Kidney epithelial cell (primary cell): ENCODE results near the gene CASQ2. TPM values are rescaled to one million over a fixed set of nuclear protein-coding genes. Genes with fewer than 3 reads are reported as not detected.
A peak's percentile ranks its signal among the peaks of the same experiment; 100 is the strongest.

Experiments
- DNase-seq: peaks from one replicate; pipeline ENCODE4 v3.0.0-alpha.2; 2010; ENCODE audit warnings: low read depth
- H3K27me3 ChIP-seq: 2 replicates; pipeline ENCODE4 v1.6.0; 2011; ENCODE audit warnings: low read length; ENCODE audit not compliant: control insufficient read depth, insufficient read depth
- H3K36me3 ChIP-seq: 2 replicates; pipeline ENCODE4 v1.5.1; 2011; ENCODE audit warnings: low read length; ENCODE audit not compliant: control insufficient read depth, insufficient read depth
- H3K4me3 ChIP-seq: 2 replicates; pipeline ENCODE4 v1.5.1; 2011; ENCODE audit warnings: low read depth, mild to moderate bottlenecking, control low read depth, low read length
- total RNA-seq: library from RNA; depleted of rRNA; stranded (reverse); fragments of >200 nt; gene quantifications from 2 replicates; pipeline ENCODE4 v1.2.3, GENCODE V29; 2015
- TF ChIP-seq, protein P1 (sequence below): IDR thresholded peaks from 2 replicates; pipeline ENCODE4 v1.5.1; 2011; ENCODE audit warnings: mild to moderate bottlenecking, moderate library complexity, low read length, control low read depth, inconsistent platforms; ENCODE audit not compliant: insufficient read depth, poor library complexity, severe bottlenecking

CASQ2 gene
- total RNA-seq, 1 donor from 2014 or later: not detected

DNA sequence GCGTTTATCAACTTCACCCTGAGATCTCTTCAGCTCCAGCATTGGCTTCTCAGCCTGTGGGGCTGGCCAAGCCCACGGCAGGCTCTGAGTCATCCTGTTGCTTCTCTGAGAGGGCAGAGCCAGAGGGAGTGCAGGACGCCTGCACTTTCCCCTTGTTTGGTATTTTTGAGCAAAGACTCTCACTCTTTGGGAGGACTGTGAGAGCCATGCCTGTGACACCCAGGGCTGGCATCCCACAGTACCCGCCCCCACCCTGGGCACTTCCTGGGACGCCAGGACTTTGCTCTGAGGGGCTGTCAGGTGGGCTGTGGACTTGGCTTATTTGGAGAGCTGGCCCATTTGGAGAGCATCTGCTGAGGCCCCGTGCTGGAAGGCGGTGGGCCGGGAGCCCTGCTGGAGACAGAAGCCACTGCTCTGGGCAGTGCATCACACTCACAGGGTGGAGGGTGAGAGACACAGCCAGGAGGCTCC lies 89.3 kb downstream of the CASQ2 start:
- no peak overlapping the region for H3K4me3 ChIP-seq
- TF ChIP-seq, protein P1, sequence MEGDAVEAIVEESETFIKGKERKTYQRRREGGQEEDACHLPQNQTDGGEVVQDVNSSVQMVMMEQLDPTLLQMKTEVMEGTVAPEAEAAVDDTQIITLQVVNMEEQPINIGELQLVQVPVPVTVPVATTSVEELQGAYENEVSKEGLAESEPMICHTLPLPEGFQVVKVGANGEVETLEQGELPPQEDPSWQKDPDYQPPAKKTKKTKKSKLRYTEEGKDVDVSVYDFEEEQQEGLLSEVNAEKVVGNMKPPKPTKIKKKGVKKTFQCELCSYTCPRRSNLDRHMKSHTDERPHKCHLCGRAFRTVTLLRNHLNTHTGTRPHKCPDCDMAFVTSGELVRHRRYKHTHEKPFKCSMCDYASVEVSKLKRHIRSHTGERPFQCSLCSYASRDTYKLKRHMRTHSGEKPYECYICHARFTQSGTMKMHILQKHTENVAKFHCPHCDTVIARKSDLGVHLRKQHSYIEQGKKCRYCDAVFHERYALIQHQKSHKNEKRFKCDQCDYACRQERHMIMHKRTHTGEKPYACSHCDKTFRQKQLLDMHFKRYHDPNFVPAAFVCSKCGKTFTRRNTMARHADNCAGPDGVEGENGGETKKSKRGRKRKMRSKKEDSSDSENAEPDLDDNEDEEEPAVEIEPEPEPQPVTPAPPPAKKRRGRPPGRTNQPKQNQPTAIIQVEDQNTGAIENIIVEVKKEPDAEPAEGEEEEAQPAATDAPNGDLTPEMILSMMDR: no peak
- DNase-seq: no peak

DNA sequence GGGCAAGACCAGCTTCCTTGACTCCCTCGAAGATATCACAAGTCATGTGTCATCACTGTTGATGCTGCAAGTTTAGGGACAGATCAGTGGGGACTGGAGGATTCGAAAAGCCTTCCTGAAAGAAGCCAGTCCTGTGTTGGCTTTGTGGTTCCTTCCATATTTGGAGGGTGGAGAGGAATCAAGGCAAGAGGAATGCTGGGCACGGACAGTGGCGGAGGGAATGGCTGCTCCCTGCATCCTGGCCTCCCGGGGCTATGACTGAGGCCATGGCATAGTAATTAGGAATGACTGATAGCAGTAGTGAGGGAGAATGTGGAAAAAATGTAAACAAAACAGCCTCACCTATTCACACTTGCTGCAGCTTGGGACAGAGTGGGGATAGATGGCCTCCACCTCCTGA lies 90.4 kb downstream of the CASQ2 start:
- no peak for DNase-seq
- TF ChIP-seq, protein P1: no peak
- no peak overlapping the region for H3K4me3 ChIP-seq
- no peaks in the 10 kb centered on the region for H3K36me3 ChIP-seq
- no peaks in the 10 kb centered on the region for H3K27me3 ChIP-seq

More for the DNA sequence above, 89.3 kb downstream of the CASQ2 start:
- H3K36me3 ChIP-seq: no peaks in the 10 kb centered on the region
- H3K27me3 ChIP-seq: no peaks in the 10 kb centered on the region

DNA sequence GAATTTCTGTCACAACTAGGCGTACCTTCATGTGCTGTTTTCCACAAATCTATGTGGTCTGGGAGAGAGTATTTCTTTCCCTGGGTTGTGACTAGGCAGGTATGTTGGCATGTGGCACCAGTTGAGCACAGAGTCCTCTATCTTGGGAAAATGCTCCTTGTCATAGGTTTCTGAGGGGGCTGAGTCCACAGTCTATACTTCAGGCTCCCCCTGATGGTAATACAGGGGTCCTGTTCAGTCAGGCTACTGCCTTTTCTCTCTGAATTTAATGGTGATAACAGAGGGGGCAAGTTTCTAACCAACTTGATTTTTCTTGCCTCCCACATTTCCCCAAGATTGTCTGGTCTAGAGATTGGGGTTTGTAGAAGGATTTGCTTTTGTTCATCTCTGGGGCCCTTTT lies 90.9 kb downstream of the CASQ2 start:
- Histone ChIP-seq H3K36me3 (no peaks in the 10 kb centered on the region), H3K27me3 (no peaks in the 10 kb centered on the region), H3K4me3 (no peak overlapping the region)
- no peak for DNase-seq
- TF ChIP-seq, protein P1: no peak

DNA sequence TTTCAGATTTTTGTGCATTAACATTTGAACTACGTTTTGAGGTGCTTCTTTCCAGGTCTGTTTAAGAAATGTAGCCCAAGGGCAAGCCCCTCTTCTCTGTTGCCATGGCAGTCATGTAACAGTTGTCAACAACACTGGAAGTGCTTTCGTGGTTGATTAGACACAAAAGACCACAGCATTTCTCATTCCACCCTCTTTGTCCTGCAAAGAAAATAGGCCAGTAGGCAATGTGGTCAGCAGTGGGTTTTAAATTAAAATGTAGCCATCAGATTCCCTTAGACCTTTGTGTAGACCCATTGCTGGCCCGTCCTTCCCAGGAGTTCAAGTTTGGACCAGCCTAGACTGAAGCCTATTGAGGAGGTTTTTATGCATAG lies 91.3 kb downstream of the CASQ2 start:
- H3K4me3 ChIP-seq: no peak overlapping the region
- peak; percentile 71 for DNase-seq
- no peaks in the 10 kb centered on the region for H3K27me3 ChIP-seq
- no peaks in the 10 kb centered on the region for H3K36me3 ChIP-seq
- TF ChIP-seq, protein P1: no peak

DNA sequence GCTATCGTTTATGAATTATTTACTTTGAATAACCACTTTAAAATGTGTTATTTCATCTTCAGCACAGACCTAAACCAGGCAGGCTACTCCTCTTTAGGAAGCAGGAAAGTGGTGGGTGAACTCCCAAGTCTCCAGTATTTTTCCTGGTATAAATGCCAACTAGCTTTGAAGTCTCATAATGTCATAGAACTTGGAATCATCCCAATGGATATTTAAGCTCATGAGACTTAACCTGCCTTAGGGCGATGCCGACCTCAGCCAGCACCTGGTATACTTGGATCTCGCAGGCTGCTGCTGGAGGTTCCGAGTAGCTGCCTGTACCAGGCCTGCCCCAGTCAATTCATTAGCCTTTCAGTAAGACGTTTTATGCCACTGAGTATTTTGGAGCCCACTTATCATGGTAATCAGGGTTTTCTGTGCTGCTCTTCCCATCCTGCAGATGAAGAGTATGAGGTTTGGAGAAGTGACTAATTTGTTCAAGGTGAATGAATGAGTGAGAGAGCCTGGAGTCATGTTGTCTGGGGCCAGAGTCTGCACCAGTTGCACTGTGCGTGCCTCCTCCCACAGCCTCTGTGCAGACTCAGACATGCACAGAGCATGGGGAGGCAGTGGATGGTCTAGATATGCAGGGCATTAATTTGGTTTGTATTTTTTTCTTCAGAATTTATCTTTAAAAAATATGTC lies 91.9 kb downstream of the CASQ2 start:
- TF ChIP-seq, protein P1: no peak
- no peaks in the 10 kb centered on the region for H3K27me3 ChIP-seq
- no peaks in the 10 kb centered on the region for H3K36me3 ChIP-seq
- DNase-seq: no peak
- no peak overlapping the region for H3K4me3 ChIP-seq
